IPS DF 19.7 (cell line): Measurements from ENCODE around the gene SELENOW.
A peak's percentile ranks its signal among the peaks of the same experiment; 100 is the strongest.
"Not testable (repeated sequence)": the region's sequence is repeated elsewhere in the genome, so short reads cannot be mapped to it uniquely, and the experiment has no call there.

ENCODE experiments used
- DNase-seq: peaks from one replicate; pipeline ENCODE4 v3.0.0-alpha.2; 2013; ENCODE audit warnings: low read depth, low spot score

The SELENOW gene

GRCh38 chr19:47756953-47757608 lies 21.4 kb upstream of the SELENOW start:
- DNase-seq = no peak

DNA sequence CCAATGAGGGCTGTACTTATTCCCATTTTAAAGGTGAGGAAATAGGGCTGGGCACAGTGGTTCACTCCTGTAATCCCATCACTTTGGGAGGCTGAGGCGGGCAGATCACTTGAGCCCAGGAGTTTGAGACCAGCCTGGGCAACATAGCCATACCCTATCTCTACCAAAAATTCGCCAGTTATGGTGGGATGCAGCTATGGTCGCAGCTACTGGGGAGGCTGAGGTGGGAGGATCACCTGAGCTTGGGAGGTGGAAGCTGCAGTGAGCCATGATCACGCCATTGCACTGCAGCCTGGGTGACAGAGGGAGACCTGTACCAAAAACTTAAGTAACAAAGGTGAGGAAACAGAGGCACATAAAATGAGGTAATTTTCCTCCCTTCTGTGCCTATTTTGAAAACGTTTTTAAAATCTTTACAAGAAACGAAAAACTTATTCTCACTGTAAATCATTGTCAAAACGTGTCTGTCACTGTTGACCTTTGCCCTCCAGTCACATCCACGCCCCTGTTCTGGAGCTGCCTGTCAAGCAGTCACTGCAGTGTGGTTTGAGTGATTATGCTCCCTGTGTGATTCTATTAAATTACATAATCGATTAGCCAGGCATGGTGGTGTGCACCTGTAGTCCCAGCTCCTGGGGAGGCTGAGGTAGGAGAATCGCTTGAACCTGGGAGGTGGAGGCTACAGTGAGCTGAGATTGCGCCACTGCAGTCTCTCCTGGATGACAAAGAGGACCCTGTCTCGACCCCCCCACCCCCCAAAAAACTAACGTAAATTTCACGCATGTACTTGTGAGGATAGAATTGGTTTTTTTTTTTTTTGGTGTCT lies 20.7 kb upstream of the SELENOW start:
- DNase-seq = no peak

DNA sequence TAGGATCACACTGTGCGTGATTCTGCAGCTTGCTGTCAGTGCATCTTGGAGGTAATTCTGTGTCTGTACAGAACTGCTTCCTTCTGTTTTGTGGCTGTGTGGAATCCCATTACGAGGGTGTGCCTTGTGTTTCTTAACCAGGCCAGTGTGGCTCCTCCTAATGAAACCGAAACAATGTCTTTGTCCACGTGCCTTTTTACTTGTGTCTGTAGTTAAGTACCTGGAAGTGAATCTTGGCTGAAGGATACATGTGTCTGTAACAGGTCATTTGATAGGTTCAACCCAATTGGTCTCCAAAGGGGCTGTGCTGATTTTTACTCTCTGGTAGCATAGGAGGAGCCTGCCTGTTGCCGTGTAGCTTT lies 20.1 kb upstream of the SELENOW start:
- no peak for DNase-seq

GRCh38 chr19:47760632-47760999 lies 17.9 kb upstream of the SELENOW start:
- DNase-seq = no peak

GRCh38 chr19:47761566-47761965 lies 16.9 kb upstream of the SELENOW start:
- DNase-seq = no peak

GRCh38 chr19:47762151-47762550 lies 16.4 kb upstream of the SELENOW start:
- DNase-seq = no peak

DNA sequence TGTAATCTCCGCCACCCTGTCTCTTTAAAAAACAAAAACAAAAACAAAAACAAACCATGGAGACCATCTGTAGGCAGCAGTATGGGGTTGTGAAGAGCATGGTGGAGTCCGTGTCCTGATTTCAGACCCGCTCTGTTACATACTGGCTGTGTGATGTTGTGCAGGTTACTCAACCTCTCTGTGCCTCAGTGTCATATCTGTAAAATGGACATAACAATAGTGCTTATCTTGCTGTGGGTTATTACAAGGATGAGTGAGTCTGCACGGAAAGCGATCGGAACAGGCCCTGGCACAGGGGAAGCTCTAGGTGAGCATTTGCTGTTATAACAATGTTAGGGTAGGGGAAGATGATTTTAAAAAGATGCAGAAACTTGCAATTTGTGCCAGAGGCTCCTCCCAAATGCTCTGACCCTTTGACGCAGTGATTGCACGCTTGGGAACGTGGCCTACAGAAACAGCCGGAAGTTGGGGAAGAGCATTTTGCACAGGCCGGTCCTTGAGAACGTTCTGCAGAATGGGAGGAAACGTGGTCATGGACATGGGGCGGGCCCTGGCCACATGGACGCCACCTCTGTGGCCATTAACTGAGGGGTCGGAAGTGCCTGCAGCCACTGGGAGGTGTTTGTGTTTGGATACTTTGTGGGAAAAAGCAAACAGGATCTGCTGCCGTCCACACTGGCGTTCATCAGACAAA lies 15.7 kb upstream of the SELENOW start:
- no peak for DNase-seq

GRCh38 chr19:47764705-47765104 lies 13.8 kb upstream of the SELENOW start:
- DNase-seq = not testable (repeated sequence)

- no peak for DNase-seq
Observed at GRCh38 chr19:47765523-47766358, 12.8 kb upstream of the SELENOW start.

DNA sequence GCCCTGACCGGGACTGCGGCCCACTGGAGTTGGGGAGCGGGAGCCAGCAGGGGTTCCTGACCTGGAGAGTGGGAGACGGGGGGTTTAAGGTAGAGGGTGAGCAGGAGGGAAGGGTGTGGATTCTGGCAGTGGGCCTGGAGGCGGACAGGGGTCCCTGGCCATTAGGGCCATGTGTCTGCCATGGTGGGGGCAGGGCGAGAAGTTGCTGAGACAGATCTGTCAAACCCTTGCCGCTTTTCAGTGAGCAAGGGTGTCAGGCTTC lies 12.2 kb upstream of the SELENOW start:
- DNase-seq = no peak

GRCh38 chr19:47766670-47767069 lies 11.8 kb upstream of the SELENOW start:
- no peak for DNase-seq

- DNase-seq = no peak
Observed at GRCh38 chr19:47767349-47767748, 11.2 kb upstream of the SELENOW start.

GRCh38 chr19:47768604-47769003 lies 9.9 kb upstream of the SELENOW start:
- no peak for DNase-seq

GRCh38 chr19:47769534-47769933 lies 9.0 kb upstream of the SELENOW start:
- DNase-seq = no peak

GRCh38 chr19:47771291-47771690 lies 7.2 kb upstream of the SELENOW start:
- DNase-seq = not testable (repeated sequence)

- DNase-seq = peak; percentile 28
Observed at GRCh38 chr19:47776568-47776967, 1.9 kb upstream of the SELENOW start.

DNA sequence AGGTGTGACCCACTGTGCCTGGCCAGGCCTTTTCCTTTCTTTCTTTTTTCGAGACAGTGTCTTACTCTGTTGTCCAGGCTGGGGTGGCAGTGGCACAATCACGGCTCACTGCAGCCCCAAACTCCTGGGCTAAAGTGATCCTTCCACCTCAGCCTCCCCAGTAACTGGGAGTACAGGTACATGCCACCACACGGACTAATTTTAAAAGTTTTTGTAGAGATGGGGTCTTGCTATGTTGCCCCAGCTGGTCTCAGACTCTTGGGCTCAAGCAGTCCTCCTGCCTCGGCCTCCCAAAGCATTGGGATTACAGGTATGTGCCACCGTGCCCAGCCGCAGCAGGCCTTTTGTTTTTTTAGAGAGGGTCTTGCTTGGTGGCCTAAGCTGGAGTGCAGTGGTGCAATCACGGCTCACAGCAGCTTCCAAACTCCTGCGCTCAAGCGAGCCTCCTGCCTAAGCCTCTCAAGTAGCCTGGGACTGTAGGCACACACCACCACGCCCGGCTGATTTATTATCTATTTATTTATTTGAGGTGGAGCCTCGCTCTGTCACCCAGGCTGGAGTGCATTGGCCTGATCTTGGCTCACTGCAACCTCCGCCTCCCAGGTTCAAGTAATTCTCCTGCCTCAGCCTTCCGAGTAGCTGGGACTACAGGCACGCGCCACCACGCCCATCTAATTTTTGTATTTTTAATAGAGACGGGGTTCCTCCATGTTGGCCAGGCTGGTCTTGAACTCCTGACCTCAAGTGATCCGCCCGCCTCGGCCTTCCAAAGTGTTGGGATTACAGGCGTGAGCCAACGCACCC lies 1.1 kb upstream of the SELENOW start:
- DNase-seq = not testable (repeated sequence)

- no peak for DNase-seq
Observed at GRCh38 chr19:47778954-47779351, 450 bp downstream of the SELENOW start.

GRCh38 chr19:47779524-47780214 lies 1.2 kb downstream of the SELENOW start:
- DNase-seq = no peak

DNA sequence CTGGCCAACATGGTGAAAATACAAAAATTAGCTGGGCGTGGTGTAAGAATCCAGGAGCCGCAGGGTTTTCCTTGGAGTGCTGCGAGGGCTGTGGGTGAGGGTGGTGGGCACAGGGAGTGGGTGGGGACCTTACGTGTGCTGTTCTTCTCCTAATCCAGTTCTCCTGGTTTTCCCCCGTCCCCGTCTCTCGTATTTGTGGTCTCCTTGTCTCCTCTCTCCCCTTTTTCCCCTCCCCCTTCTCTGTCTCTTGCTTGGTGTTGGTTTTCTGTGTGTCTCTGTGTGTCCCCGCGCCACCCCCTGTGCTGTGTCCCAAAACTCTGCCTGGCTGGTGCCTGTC lies 1.7 kb downstream of the SELENOW start:
- no peak for DNase-seq
